A549 (cell line): Measurements from ENCODE around the gene TRA2B. TPM values are rescaled to one million over a fixed set of nuclear protein-coding genes. Genes with fewer than 3 reads are reported as not detected.

ENCODE experiments used
- ATAC-seq, 2 experiments: fragments of 200-7000 bp in 1 of 2; fragments of >200 bp in 1 of 2; cut with Nextera tagmentation in 1 of 2; cut with Tn5 transposase in 1 of 2; 3 replicates each; pipeline versions ENCODE4 v1.8.0 to v1.9.1; 2018 to 2020; ENCODE audit warnings: mild to moderate bottlenecking in 1 of 2, moderate library complexity in 1 of 2
- CTCF ChIA-PET: fragments of 300-600 bp; sonication (Branson Sonifier 250); formaldehyde crosslinking; extraction: SDS; loops from one replicate; lab custom pipeline; 2021; ENCODE audit warnings: antibody characterized with exemption, inconsistent platforms; lab: Yijun Ruan, JAX
- POLR2A ChIA-PET: fragments of 350-600 bp; formaldehyde crosslinking; extraction: SDS; loops from one replicate; lab custom pipeline; 2021; ENCODE audit warnings: antibody characterized with exemption, inconsistent platforms; lab: Yijun Ruan, JAX
- DNase-seq, 2 experiments: peaks; one replicate each; pipeline versions ENCODE4 v3.0.0 to v3.0.0-alpha.2; 2011 to 2016; ENCODE audit warnings: low read depth in 1 of 2, low spot score in 1 of 2
- FAIRE-seq: peaks from 2 replicates; lab custom pipeline; 2011; peaks lifted over from hg19 to GRCh38; lab: Jason Lieb, UNC
- H3K27ac ChIP-seq, 2 experiments: fragments of >200 bp; sonication (Bioruptor Twin); formaldehyde crosslinking; 3 replicates each; pipeline ENCODE4 v1.5.1; 2016 to 2017
- H3K4me1 ChIP-seq: fragments of >200 bp; sonication (Bioruptor Twin); formaldehyde crosslinking; 3 replicates; pipeline ENCODE4 v1.6.1; 2016
- H3K4me2 ChIP-seq: fragments of >200 bp; sonication (Bioruptor Twin); formaldehyde crosslinking; 3 replicates; pipeline ENCODE4 v1.6.1; 2016
- H3K4me3 ChIP-seq: fragments of >200 bp; sonication (Bioruptor Twin); formaldehyde crosslinking; 3 replicates; pipeline ENCODE4 v1.5.1; 2016
- H3K9me3 ChIP-seq: fragments of >200 bp; sonication (Bioruptor Twin); formaldehyde crosslinking; 3 replicates; pipeline ENCODE4 v1.6.1; 2016
- ATOH8 ChIP-seq: fragments of 250-450 bp; sonication (Bioruptor Pico); IDR thresholded peaks from 2 replicates; pipeline ENCODE4 v1.5.0; 2020; ENCODE audit warnings: low read depth, mild to moderate bottlenecking, moderate library complexity
- CEBPB ChIP-seq, 2 experiments: fragments of >200 bp in 1 of 2; sonication (Bioruptor Twin) in 1 of 2; formaldehyde crosslinking in 1 of 2; IDR thresholded peaks; 2 replicates each; pipeline ENCODE4 v1.6.1; 2012 to 2016
- CHD2 ChIP-seq: fragments of 150-350 bp; IDR thresholded peaks from 2 replicates; pipeline ENCODE4 v1.6.1; 2014; ENCODE audit warnings: low read length; ENCODE audit not compliant: partially characterized antibody
- EHMT2 ChIP-seq: fragments of 200-600 bp; sonication (generic); IDR thresholded peaks from 2 replicates; pipeline ENCODE4 v1.6.1; 2016; ENCODE audit warnings: antibody characterized with exemption, low read depth, mild to moderate bottlenecking, moderate library complexity
- ELK1 ChIP-seq: fragments of 150-350 bp; IDR thresholded peaks from 2 replicates; pipeline ENCODE4 v1.6.1; 2014; ENCODE audit warnings: low read depth, mild to moderate bottlenecking, low read length
- ESRRA ChIP-seq: fragments of 150-350 bp; IDR thresholded peaks from 2 replicates; pipeline ENCODE4 v1.6.1; 2014; ENCODE audit warnings: mild to moderate bottlenecking, low read length, borderline replicate concordance
- HDAC2 ChIP-seq: fragments of 200-600 bp; sonication (generic); IDR thresholded peaks from 2 replicates; pipeline ENCODE4 v1.6.1; 2016
- HOXB5 ChIP-seq: fragments of 250-450 bp; sonication (Bioruptor Pico); IDR thresholded peaks from 2 replicates; pipeline ENCODE4 v1.5.0; 2020; ENCODE audit warnings: mild to moderate bottlenecking, moderate library complexity
- NPAS2 ChIP-seq: fragments of 250-450 bp; sonication (Bioruptor Pico); IDR thresholded peaks from 2 replicates; pipeline ENCODE4 v1.8.0; 2022; ENCODE audit warnings: mild to moderate bottlenecking, moderate library complexity, borderline replicate concordance
- PBX3 ChIP-seq: IDR thresholded peaks from 2 replicates; pipeline ENCODE4 v1.6.1; 2012
- PHF8 ChIP-seq: fragments of 200-600 bp; sonication (generic); IDR thresholded peaks from 2 replicates; pipeline ENCODE4 v1.6.1; 2016; ENCODE audit warnings: low read depth, mild to moderate bottlenecking, antibody characterized with exemption, moderate library complexity, borderline replicate concordance
- RAD21 ChIP-seq, 2 experiments: fragments of >200 bp in 1 of 2; sonication (Bioruptor Twin) in 1 of 2; formaldehyde crosslinking in 1 of 2; IDR thresholded peaks in 1 of 2; conservative IDR thresholded peaks in 1 of 2; 2 replicates in 1 of 2; 3 replicates in 1 of 2; pipeline ENCODE4 v1.6.1; 2012 to 2018; ENCODE audit warnings: inconsistent platforms in 1 of 2
- SREBF2 ChIP-seq: fragments of 450-650 bp; IDR thresholded peaks from 2 replicates; pipeline ENCODE4 v1.6.1; 2014; ENCODE audit warnings: mild to moderate bottlenecking, moderate library complexity
- ZC3H11A ChIP-seq: fragments of 450-650 bp; IDR thresholded peaks from 2 replicates; pipeline ENCODE4 v1.6.1; 2014; ENCODE audit warnings: antibody characterized with exemption, mild to moderate bottlenecking
- ZFP36 ChIP-seq: fragments of 450-650 bp; IDR thresholded peaks from 2 replicates; pipeline ENCODE4 v1.6.1; 2014; ENCODE audit warnings: borderline replicate concordance; ENCODE audit not compliant: partially characterized antibody
- ZSCAN20 ChIP-seq: fragments of 250-450 bp; sonication (Bioruptor Pico); IDR thresholded peaks from 2 replicates; pipeline ENCODE4 v1.8.0; 2022; ENCODE audit warnings: mild to moderate bottlenecking, moderate library complexity
- WGBS: methylation state at CpG from one replicate; pipeline ENCODE4 v1.1.6; 2017; ENCODE audit errors: missing lambda C conversion rate; 5-methylcytosine and 5-hydroxymethylcytosine counted together
- polyA plus RNA-seq, 4 experiments: library from polyadenylated mRNA; depleted of rRNA in 3 of 4; stranded (reverse); fragments of >200 nt; fragmentation: RNase III in 1 of 4; extraction: RNeasy Plus Mini Kit Qiagen cat#74134 plus additional on column Dnase treatment in 1 of 4; gene quantifications; 2 replicates in 3 of 4; 3 replicates in 1 of 4; pipeline ENCODE4 v1.2.3, GENCODE V29; 2011 to 2017

Gene TRA2B
- polyA plus RNA-seq, 2 of the 4 experiments (the other 2 are of a cell fraction) = 193 to 273 TPM

GRCh38 chr3:185958626-185959025, 20.8 kb upstream of the TRA2B start (continued):
- TF ChIP-seq ATOH8 (CRISPR knock-in tag) = no peak
- TF ChIP-seq ESRRA = no peak
- TF ChIP-seq RAD21 (conservative IDR thresholded peaks at IDR 0.05 in 1 of 2, IDR thresholded peaks at IDR 0.05 in 1 of 2) = no peak
- no peak for TF ChIP-seq PHF8
- TF ChIP-seq EHMT2 = no peak
- TF ChIP-seq CHD2 = no peak
- no peak for TF ChIP-seq ZSCAN20
- TF ChIP-seq ZC3H11A = no peak
- no peak for TF ChIP-seq HOXB5
- TF ChIP-seq, all 56 proteins: peak for 0

DNA sequence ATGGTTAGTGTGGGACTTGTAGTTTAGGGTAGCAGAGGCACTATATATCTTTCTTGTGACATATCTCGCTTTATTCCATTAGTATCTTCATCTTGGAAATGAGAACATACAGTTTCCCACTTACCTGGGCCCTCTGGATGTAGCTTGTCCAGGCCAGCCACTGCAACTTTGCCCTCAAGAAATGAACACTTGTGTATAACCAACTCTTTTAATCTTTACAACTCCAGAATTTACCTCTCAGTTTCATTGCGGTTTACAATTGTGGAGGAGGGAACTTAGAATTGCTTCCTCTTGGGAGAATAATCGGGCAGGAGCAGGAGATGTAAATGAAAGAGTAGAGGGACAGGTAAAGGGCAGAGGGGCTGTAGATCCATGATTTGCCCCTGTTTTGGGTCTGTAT, 18.4 kb upstream of the TRA2B start:
- ATAC-seq = no peak
- CTCF ChIA-PET = interaction anchor here (1.1 to 12.2 kb wide), 4 partner anchors 13 to 296 kb away, joined by 3 to 158 read pairs (median 4); no protein-coding TSS in a partner anchor
- DNase-seq = no peak
- no peak overlapping the region for H3K4me3 ChIP-seq
- no peak for TF ChIP-seq CEBPB (IDR thresholded peaks at IDR 0.05)
- TF ChIP-seq HDAC2 = no peak
- TF ChIP-seq, all 56 proteins: peak for 0
- Histone ChIP-seq H3K4me1 (peaks cover 23% of the 10 kb centered on the region), H3K27ac (peak overlapping the region in 1 of 2 experiments; percentile 45; a peak in 2 of 6 replicates), H3K9me3 (no peaks in the 10 kb centered on the region), H3K4me2 (no peak overlapping the region)
- 91% methylated on average over 3 of the region's 3 CpGs for WGBS
- POLR2A ChIA-PET = no interaction called here
- FAIRE-seq = no peak

DNA sequence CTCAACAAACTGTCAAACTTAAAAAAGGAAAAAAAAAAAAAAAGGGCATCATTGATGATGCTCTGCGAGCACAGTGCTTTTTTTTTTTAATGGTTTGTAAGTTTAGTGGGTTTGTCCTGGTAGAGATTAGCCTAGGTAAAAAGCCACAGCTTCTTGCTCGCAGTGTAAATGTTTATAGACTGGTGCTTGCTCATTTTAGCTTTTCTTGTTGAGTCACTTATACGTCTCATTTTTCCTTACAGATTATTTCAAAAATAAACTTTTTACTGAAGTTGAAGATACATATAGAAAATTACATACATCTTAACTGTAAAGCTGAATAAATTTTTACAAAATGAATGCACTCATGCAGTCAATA, 16.5 kb upstream of the TRA2B start:
- 78% methylated on average over 3 of the region's 3 CpGs for WGBS
- POLR2A ChIA-PET = interaction anchor here (0.6 to 1.8 kb wide), 4 partner anchors 10 to 298 kb away, joined by 3 to 7 read pairs (median 5); partner anchors contain the start of gene TRA2B

More for the DNA sequence above, 16.5 kb upstream of the TRA2B start:
- Histone ChIP-seq H3K4me3 (no peak overlapping the region), H3K4me2 (no peak overlapping the region), H3K27ac (peak overlapping the region in 1 of 2 experiments; percentile 29; a peak in 1 of 6 replicates), H3K4me1 (peaks cover 21% of the 10 kb centered on the region), H3K9me3 (no peaks in the 10 kb centered on the region)
- FAIRE-seq (no peak), ATAC-seq (no peak), DNase-seq (no peak)
- CTCF ChIA-PET = interaction anchor here (1.6 to 12.2 kb wide), 3 partner anchors 11 to 294 kb away, joined by 5 to 158 read pairs (median 6); no protein-coding TSS in a partner anchor
- TF ChIP-seq ZFP36 (no peak), RAD21 (conservative IDR thresholded peaks at IDR 0.05 in 1 of 2, IDR thresholded peaks at IDR 0.05 in 1 of 2) (no peak), ELK1 (no peak), PBX3 (no peak), NPAS2 (CRISPR knock-in tag) (no peak), SREBF2 (no peak), CHD2 (no peak), ATOH8 (CRISPR knock-in tag) (no peak), HDAC2 (no peak)
